ENCODE data around the gene EDN2.

DNA sequence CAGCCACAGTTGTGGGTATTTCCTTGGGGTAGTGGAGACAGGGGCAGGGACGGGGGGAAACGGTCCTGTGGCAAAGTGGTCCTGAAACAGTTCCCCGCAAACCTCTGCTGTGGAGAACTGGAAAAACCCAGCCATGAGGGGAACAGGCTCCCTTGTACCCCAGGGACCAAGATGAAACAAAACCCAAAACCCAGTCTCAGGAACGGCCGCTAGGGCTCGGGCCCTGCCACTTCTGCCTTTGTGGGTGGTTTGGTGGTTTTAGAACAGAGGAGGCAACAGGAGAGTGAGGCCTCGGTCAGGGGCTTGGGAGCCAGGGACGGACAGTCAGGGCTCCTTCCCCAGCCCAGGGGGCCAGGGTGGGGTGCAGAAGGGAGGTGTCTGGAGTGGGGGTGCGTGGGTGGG lies 24.8 kb upstream of the EDN2 start:
- TF ChIP-seq, protein P1, sequence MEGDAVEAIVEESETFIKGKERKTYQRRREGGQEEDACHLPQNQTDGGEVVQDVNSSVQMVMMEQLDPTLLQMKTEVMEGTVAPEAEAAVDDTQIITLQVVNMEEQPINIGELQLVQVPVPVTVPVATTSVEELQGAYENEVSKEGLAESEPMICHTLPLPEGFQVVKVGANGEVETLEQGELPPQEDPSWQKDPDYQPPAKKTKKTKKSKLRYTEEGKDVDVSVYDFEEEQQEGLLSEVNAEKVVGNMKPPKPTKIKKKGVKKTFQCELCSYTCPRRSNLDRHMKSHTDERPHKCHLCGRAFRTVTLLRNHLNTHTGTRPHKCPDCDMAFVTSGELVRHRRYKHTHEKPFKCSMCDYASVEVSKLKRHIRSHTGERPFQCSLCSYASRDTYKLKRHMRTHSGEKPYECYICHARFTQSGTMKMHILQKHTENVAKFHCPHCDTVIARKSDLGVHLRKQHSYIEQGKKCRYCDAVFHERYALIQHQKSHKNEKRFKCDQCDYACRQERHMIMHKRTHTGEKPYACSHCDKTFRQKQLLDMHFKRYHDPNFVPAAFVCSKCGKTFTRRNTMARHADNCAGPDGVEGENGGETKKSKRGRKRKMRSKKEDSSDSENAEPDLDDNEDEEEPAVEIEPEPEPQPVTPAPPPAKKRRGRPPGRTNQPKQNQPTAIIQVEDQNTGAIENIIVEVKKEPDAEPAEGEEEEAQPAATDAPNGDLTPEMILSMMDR (conservative IDR thresholded peaks at IDR 0.05 in 1 of 2, IDR thresholded peaks at IDR 0.05 in 1 of 2; ENCODE audit: extremely low read depth in 1 of 2, insufficient read depth in 1 of 2, low read depth in 1 of 2, low read length in 2 of 2), result no peak
- TF ChIP-seq EZH2 (IDR thresholded peaks at IDR 0.05; ENCODE audit: borderline replicate concordance, low read length), result no peak

Data from mammary epithelial cell (primary cell).